ENCODE results near the gene RUSC2.
"Not testable (repeated sequence)": the region's sequence is repeated elsewhere in the genome, so short reads cannot be mapped to it uniquely, and the experiment has no call there.

The RUSC2 gene

DNA sequence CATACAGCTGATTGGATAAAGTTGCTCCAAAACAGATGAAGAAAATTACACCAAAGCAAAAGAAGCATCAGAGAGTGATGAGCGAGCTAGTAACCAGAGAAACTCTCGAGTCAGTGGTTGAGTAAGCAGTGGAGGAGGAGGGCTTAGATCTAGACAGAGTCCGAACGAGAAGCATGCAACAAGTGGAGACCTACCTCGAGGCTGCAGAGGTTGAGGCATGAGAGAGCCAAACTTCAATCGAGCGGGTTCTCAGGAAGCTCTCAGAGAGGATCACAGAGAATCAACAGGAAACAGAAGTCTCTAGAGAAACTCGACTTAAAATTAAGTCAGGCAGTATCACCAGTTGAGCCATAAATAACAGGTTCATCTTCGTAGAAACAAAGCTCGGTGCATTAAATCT is 6.1 kb downstream of the RUSC2 start:
- no peak for DNase-seq (ENCODE audit: low spot score)

DNA sequence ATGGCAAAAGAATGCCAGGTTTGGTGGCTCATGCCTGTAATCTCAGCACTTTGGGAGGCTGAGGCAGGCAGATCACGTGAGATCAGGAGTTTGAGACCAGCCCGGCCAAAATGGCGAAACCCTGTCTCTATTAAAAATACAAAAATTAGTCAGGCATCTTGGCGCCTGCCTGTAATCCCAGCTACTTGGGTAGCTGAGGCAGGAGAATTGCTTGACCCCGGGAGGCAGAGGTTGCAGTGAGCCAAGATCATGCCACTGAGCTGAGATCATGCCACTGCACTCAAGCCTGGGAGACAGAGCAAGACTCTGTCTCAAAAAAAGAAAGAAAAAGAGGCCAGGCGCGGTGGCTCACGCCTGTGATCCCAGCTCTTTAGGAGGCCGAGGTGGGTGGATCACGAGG is 8.3 kb downstream of the RUSC2 start:
- DNase-seq (ENCODE audit: low spot score), result not testable (repeated sequence)

DNA sequence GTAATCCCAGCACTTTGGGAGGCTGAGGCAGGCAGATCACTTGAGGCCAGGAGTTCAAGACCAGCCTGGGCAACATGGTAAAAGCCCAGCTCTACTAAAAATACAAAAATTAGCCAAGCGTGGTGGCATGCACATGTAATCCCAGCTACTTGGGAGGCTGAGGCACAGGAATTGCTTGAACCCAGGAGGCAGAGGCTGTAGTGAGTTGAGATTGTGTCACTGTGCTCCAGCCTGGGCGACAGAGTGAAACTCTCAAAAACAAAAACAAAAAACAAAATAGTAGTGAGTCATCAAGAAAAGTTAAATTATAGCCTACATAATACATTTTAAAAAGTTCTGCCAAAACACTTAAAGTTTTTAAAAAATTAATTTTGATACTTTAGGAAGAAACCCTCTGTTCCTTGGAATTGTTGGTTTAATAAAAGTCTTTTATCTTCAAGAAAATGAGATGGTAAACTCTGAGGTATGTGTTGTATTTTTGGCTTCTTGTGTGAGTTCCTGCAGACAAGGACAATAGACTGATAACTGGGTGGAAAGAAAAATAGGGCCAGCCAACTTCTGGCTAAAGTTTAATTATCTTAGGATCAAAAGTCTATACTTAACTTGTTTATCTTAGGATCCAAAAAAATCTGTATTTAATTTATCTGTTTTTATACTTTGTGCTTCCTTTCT is 9.3 kb downstream of the RUSC2 start:
- DNase-seq (ENCODE audit: low spot score), result no peak

DNA sequence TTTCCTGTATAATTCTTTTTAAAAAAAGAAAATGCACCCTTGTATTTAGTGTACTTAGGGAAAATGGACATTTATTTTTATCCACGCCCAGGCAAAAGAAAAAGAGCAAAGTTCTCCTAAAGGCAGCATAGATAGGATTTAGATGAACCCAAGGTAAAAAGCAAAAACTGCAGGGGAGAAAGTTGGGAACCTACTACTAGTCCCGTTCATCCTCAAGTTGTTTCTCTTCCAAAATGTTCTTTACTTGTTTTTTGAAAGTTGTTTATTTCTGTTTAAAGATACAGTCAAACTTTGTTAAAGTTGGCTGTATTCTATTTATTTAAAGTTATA is 9.8 kb downstream of the RUSC2 start:
- DNase-seq (ENCODE audit: low spot score), result no peak

DNA sequence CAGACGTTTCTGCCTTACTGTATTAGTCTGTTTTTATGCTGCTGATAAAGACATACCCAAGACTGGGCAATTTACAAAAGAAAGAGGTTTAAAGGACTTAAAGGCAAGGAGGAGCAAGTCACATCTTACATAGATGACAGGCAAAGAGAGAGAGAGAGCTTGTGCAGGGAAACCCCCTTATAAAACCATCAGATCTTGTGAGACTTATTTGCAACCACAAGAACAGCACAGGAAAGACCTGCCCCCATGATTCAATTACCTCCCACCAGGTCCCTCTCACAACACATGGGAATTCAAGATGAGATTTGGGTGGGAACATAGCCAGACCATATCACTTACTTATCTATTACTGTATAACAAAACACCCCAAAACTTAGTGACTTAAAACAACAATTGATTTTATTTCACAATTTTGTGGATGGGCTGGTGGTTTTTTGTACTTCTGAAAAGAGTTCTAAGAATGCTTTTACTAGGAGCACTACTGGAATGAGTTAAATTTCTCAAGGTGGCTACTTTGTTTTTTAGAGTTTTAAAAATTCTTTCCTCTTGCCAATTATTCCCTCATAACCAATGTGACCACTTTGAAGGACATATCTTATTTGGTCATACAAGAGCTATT is 10.3 kb downstream of the RUSC2 start:
- DNase-seq (ENCODE audit: low spot score), result no peak

DNA sequence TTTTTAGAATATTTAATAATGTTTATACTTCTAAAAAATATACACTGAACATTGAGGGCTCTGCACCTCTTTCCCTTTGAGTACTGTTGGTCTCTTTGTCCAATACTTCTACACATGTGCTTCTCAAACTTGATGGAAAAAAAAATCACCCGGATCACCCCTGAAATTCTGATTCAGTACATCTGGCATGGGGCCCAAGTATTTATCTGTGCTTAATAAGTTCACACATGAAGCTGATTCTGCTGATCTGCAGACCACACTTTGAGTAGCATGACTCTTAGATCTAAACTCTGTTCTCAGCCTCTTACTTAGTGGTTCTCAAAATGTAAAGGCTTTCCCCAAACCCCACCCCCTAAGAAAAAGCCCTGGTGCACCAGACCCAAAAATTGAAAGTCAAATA is 12.0 kb downstream of the RUSC2 start:
- DNase-seq (ENCODE audit: low spot score), result no peak

DNA sequence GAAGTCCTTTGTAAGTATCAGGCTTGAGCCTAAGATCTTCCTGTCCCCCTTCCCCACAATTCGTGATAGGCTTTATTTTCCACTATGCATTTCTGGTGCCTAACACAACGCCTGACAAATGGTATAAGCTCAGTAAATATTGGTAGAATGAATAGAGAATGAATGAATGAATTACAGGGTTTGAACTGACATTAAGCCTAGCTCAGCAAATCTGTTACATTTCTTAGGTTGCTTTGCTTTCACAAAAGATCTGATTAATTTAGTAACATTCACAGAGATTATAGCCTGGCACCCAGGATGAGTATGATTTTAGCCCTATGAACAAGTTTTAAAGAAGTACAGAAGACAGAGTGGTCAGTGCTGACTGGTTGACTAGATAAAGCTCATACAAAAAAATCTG is 16.4 kb downstream of the RUSC2 start:
- DNase-seq (ENCODE audit: low spot score), result no peak

DNA sequence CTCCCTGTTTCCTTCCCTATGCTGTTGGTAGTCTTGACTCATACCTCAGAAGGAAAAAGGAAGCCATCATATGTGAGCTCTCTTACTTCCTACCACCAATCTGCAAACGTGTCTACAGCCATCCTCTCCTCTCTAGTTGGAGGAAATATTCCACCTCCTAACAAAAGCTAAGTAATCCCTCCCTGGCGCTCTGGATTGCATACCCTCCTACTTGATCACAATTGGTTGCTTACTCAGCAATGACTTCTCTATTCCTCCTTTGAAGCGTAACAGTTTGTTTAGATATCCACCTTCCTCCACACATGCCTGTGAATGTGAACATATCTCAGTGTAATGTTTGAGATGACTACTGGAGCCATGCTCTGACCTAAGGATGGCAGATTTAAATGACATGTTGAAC is 18.2 kb downstream of the RUSC2 start:
- DNase-seq (ENCODE audit: low spot score), result peak; percentile 25

DNA sequence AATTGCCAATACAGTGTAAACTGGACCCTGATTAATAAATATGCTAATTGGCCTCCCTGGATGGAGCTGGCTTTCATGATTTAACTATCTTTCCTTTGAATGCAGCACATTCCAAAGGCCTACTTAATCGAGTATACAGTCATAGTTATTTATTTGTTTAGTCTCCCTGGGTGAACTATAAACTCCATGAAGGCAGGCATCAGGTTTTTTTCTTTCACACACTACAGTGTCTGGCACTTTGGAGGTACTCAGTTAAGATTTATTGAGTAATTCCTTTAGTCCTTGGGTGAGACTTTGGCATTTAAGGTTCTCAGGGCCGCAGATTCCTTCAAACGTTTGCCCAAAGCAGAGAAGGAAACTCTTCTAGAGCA is 20.5 kb downstream of the RUSC2 start:
- no peak for DNase-seq (ENCODE audit: low spot score)

DNA sequence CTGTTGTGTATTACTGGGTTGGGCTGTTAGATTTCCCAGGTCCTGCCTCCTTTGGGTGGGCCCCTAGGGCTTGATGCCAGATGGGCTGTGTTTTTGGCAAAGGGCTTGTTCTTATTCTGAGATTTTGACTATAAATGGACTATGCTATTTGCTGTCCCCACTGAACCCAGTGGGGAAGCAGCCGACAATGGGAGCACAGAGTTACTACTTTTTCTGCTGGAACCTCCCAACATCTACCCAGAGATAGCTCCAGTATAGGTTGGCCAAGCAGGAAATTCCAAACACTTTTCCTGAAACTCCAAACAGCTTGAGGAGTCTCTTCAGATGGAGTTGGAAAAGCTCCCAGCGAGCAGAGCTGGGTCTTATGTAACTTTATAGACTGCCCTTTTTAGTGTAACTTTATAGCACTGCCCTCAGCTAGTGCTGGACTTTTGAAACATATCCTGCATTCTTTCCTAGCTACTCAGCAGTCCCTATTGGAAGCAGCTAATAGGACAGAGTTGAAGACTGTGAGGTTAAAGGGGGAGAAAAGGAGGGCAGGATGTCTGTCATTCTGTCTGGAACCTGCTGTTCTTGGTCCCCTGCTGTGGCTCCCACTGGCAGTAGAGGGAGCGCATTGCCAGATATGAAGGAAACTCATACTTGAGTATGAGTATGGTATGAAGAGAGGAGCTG is 21.0 kb downstream of the RUSC2 start:
- DNase-seq (ENCODE audit: low spot score), result peak; percentile 85

DNA sequence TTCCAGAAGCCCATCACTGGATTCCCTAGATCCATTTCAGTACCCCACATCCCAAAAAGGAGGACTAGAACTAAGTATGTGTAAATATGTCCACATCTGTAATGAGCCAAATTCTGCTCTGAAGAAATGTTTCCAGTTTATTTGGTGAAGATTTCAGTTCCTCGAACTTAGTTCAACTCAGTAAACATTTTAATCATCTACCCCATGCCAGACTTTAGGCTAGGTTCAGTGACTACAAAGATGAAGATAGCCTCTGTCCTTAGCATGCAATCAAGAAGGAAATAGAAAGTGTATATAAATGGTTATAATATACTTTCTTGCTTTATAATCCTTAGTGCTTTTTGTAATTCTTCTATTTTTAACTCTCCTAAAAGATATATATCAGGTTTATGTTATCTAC is 21.5 kb downstream of the RUSC2 start:
- no peak for DNase-seq (ENCODE audit: low spot score)

DNA sequence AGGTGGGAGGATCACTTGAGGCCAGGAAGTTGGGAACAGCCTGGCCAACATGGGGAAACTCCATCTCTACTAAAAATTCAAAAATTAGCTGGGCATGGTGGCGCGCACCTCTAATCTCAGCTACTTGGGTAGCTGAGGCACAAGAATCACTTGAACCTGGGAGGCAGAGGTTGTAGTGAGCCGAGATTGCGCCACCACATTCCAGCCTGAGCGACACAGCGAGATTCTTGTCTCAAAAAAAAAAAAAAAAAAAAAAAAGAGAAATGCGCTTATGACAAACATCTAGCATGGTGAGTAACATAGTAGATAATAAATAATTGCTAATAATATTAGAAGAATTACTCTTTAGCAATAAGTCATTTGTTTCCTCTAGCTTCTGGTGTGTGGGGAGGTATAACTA is 25.9 kb downstream of the RUSC2 start:
- no peak for DNase-seq (ENCODE audit: low spot score)

DNA sequence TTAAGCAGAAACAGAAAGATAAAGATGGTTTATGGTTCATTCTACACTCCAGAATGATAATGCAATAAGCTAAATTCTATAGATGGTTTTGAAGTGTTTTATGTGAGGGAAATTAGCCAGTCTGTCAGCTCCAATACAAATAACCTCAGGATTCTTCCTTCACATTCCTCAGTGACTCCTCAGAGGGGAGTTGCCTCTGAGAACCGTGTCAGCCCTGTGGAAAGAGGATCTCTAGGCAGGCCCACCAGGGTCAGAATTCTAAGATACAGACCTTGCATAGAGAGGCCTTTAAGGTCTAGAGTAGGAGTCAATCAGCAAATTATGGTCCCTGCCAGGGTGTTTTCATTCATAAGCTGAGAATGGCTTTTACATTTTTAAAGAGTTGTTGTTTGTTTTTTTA is 26.6 kb downstream of the RUSC2 start:
- DNase-seq (ENCODE audit: low spot score), result peak; percentile 73

DNA sequence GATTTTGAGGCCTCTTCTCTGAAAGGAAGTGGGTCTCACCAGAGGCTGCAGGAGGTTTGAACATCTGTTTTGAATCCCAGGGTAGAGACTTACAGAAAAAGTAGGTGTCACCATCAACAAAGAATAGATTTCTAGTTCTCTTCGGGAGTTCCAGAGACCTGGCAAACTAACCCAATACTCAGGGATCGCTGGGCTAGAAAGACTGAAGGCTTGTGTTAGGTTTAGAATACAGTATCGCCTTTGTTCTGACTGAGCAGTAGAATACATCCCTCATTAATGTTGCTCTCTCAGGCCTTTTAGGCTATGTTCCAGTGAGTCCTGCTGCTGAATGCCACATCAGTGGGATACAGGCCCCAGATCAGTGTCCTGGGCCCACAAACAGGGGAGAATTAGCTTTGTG is 27.2 kb downstream of the RUSC2 start:
- no peak for DNase-seq (ENCODE audit: low spot score)

DNA sequence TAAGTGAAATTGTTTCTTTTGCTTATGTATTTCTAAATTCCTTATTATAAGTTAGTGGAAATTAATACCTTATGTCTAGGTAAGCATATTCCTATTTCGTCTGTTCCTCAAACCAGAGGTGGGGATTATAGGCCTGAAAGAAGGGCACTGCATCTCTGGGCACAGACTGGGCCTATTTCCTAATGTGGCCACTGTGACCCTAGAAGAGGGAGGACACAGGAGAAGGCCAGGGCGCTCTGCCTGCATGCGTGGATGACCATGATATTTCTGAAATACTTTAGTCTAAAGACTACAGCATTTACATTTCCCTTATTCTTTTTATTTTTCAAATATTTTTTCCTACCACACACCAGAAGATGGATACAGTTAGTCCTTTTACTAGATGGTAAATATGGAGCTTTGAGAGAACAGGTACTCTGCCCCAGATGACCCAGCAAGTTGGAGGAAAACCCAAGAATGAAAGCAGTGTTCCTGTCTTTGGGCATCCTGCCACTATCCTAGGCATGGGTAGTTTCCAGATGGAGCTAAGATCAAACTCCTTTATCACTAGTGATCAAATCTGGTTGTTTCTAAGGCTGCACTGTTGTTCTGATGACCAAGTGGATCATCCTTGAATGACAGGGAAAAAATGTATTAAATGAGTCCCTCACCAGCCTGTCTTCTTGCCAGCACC is 27.8 kb downstream of the RUSC2 start:
- DNase-seq (ENCODE audit: low spot score), result no peak

DNA sequence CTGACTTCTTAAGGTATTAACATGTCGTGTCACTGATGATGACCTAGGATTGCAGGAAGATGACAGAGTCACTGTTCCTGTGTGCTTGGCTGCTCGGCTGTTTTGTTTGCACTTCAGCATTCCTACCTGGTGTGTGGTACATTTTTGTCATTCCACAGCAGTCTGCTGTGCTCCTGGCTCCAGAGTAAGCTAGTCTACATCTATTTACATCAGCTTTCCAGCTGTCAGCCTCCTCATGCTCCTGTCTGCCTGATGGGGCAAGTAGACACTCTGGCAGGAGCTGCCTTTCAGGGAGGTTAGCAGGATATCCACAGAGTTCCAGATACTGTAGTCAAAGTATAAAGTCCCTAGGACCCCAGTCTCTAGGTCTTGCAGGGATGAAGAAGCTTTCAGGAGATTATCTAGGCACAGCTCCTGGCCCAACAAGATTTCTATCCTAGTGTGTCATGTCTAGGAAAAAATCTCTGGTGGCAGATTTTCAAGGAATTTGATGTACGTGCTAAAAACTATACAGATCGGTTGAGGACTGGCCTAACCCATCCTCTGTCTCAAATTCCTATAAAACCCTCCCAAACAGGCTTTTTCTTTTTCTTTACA is 28.4 kb downstream of the RUSC2 start:
- peak; percentile 99 for DNase-seq (ENCODE audit: low spot score)

DNA sequence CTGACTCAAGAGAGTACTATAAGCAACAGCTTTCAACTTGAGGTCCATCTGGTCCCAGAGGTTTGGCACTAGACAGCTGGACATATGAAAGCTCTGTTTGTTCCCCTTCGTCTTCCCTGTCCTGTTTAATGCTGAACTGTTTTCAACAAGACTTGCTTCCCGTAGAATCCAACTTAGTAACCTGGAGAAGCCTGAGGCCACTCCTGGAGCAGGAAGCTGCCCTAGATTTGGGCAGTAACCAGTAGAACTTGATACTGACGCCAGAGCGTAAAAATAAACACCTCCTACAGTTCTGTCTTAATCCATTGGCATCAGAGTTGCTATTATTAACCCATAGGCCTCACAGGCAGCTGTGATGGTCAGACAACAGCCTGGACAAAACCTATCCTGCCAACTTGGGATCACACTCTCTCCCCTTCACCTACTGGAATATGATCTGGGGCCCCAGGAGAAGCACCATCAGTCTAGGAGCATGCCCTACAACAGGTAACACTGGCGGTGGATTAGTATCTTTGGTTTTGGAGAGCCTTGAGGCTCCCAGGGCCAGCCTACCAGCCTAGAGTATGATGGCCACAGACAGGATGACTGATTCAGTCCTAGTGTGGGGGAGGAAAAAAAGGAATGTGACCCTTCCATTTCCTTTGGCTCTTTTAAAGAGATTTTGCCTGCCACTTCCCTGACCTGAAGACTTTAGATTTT is 29.2 kb downstream of the RUSC2 start:
- DNase-seq (ENCODE audit: low spot score), result peak; percentile 77

DNA sequence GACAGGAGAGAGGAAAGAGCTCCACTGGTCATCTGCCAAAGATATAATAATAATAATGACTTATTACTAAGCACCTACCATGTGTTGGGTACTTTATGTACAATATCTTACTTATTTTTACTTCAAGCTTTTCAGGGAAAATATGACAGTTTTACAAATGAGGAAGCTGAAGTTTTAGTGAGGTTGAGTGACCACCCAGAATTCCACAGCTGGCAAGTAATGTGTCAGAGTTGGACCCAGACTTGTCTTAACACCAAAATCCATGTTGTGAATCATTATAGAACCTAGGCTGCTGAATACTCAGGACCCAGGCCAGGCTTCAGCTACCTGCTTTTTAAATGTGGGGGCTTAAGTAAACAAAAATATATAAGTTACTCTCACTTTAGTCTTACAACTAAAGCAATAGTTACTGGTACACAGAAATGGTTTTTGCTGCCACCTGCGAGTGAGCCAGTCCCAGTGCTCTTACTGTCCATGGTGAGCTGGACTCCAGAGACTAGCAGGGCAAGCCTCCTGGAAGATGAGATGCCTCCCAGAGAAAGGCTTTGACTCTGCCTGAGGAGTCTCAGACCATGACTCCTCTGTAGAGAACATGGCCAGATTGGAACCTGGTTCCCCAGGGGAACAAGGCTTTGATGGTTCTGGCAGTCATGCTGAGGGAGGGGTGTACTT is 29.9 kb downstream of the RUSC2 start:
- no peak for DNase-seq (ENCODE audit: low spot score)

DNA sequence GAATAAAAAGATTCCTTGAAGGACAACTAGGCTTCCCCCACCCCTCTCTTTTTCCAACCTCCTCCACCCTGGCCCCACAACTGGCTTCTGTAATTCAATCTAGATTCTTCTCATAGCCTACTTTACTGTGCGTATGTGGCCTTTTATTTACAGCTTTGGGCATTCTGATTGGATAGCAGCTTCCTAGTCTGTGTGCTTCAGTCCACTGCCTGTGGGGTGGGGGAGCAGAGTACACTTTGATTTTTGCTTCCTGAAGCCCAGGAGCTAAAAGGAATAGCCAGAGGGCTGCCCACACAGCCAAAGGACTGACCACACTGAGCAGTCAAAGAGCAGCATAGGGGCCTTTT is 30.4 kb downstream of the RUSC2 start:
- no peak for DNase-seq (ENCODE audit: low spot score)

DNA sequence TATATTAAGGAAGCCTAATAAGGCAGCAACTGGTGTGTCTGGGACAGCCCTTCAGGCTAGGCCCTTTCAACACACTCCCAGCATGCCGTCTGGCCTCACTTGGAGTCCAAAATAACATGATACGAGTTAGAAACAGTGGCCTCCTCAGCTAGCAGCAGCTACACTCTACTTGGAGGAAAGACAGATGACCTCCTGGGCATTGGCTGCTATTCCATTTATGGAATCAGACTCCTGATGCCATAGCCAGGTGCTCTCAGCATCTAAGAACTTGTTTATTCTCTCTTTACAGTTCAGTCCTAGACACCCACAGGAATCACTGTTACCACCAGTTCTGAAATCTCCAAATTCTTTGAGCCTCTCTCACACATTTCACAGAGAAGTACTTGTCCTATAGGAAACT is 31.8 kb downstream of the RUSC2 start:
- DNase-seq (ENCODE audit: low spot score), result no peak

DNA sequence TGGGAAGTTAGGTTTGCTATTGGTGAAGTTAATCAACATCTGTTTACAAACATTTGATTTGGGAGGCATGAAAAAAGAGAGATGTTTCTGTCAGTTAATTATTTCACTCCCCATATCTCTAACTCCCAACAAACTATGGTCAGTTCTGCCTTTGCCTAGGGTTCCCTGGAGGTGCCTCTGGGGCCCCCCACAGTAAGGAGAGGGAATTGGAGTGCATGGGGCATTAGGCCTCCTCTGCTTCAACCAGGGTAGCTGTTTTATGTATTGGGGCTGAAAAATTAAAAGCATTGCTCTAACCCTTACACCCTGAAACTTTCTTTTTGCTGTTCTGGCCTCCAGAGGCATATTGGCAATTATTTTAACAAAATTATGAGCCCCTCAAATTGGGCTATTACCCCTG is 32.3 kb downstream of the RUSC2 start:
- DNase-seq (ENCODE audit: low spot score), result no peak

DNA sequence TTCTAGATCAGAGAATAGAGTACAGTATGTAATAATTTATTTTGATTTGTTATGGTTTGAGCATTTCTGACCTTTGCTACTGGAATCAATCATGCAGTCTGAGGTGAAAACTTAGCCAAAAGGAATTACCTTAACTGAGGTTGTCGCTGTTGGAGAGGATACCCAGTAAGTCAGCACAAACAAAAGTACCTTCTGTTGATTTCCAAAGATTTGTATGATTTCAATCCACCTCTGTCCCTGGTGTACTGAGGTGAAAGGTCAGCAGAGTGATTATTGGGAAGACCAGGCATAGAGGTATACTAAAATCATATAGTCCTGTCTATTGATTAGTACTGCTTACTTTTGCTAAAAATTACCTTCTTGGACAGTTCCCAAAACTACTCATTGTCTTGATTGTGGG is 32.8 kb downstream of the RUSC2 start:
- DNase-seq (ENCODE audit: low spot score), result no peak

Measured in kidney capillary endothelial cell (primary cell).